Daoy (cell line): ENCODE data around the gene SPDYE17. TPM values are rescaled to one million over a fixed set of nuclear protein-coding genes. Genes with fewer than 3 reads are reported as not detected.
"Not testable (repeated sequence)": the region's sequence is repeated elsewhere in the genome, so short reads cannot be mapped to it uniquely, and the experiment has no call there.

ENCODE experiments used
- DNase-seq: peaks from one replicate; pipeline ENCODE4 v3.0.0-alpha.2; 2015; ENCODE audit warnings: low read depth
- total RNA-seq: library from RNA; depleted of rRNA; stranded (reverse); fragments of >200 nt; shearing (Covaris generic); gene quantifications from 2 replicates; pipeline ENCODE4 v1.2.3, GENCODE V29; 2014

SPDYE17 gene
- total RNA-seq, 1 experiment from 2014 or later = not detected

- not testable (repeated sequence) for DNase-seq
Measured at GRCh38 chr7:76998764-76999450, 33.3 kb downstream of the SPDYE17 start.

- DNase-seq = no peak
Measured at GRCh38 chr7:76998285-76998589, 33.9 kb downstream of the SPDYE17 start.

GRCh38 chr7:76997381-76998284, 34.5 kb downstream of the SPDYE17 start:
- no peak for DNase-seq

- DNase-seq = not testable (repeated sequence)
Measured at GRCh38 chr7:76996932-76997331, 35.2 kb downstream of the SPDYE17 start.

GRCh38 chr7:76994286-76994685, 37.9 kb downstream of the SPDYE17 start:
- not testable (repeated sequence) for DNase-seq

GRCh38 chr7:76993831-76994230, 38.3 kb downstream of the SPDYE17 start:
- not testable (repeated sequence) for DNase-seq

- DNase-seq = not testable (repeated sequence)
Measured at GRCh38 chr7:76992871-76993270, 39.3 kb downstream of the SPDYE17 start.

- not testable (repeated sequence) for DNase-seq
Measured at GRCh38 chr7:76992204-76992603, 40.0 kb downstream of the SPDYE17 start.

GRCh38 chr7:76990202-76990601, 42.0 kb downstream of the SPDYE17 start:
- not testable (repeated sequence) for DNase-seq

GRCh38 chr7:76985924-76986717, 46.0 kb downstream of the SPDYE17 start:
- not testable (repeated sequence) for DNase-seq

GRCh38 chr7:76984784-76985136, 47.4 kb downstream of the SPDYE17 start:
- DNase-seq = not testable (repeated sequence)

GRCh38 chr7:76983937-76984783, 48.0 kb downstream of the SPDYE17 start:
- DNase-seq = not testable (repeated sequence)

- not testable (repeated sequence) for DNase-seq
Measured at GRCh38 chr7:76983333-76983732, 48.8 kb downstream of the SPDYE17 start.

GRCh38 chr7:76982501-76982900, 49.7 kb downstream of the SPDYE17 start:
- not testable (repeated sequence) for DNase-seq

- not testable (repeated sequence) for DNase-seq
Measured at GRCh38 chr7:76981187-76981970, 50.8 kb downstream of the SPDYE17 start.

GRCh38 chr7:76980576-76980975, 51.6 kb downstream of the SPDYE17 start:
- not testable (repeated sequence) for DNase-seq

- not testable (repeated sequence) for DNase-seq
Measured at GRCh38 chr7:76977761-76978367, 54.3 kb downstream of the SPDYE17 start.

GRCh38 chr7:76974793-76975579, 57.2 kb downstream of the SPDYE17 start:
- DNase-seq = not testable (repeated sequence)

GRCh38 chr7:76974336-76974735, 57.8 kb downstream of the SPDYE17 start:
- DNase-seq = not testable (repeated sequence)
